Activated effector memory CD4-positive, alpha-beta T cell treated with anti-CD3 and anti-CD28 coated beads, Interleukin-2, amount 50 U/mL, for 16 hours (primary cell): ENCODE data around the gene GFOD2.

ENCODE experiments used
- DNase-seq: peaks from one replicate; pipeline ENCODE4 v3.0.0-alpha.2; 2020

The GFOD2 gene

DNA sequence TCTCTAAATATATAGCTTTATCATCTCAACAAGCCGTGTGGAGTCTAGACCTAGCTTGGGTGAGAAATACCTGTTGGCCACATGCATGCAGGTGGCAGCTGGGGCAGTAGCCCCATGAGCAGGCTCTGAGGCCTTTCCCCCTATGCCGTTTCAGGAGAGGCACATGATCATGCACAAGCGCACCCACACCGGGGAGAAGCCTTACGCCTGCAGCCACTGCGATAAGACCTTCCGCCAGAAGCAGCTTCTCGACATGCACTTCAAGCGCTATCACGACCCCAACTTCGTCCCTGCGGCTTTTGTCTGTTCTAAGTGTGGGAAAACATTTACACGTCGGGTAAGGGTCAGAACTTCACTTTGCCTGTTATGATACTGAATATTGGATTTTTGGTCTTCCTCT, 90.9 kb downstream of the GFOD2 start:
- DNase-seq, result peak; percentile 58
